Measurements from ENCODE around the gene SSX2IP. TPM values are rescaled to one million over a fixed set of nuclear protein-coding genes. Genes with fewer than 3 reads are reported as not detected.
"Not testable (repeated sequence)": the region's sequence is repeated elsewhere in the genome, so short reads cannot be mapped to it uniquely, and the experiment has no call there.

Gene SSX2IP
- total RNA-seq, 2 experiments from 2014 or later: 15.5 to 16.0 TPM

GRCh38 chr1:84611796-84612195 is 78.5 kb downstream of the SSX2IP start:
- H3K9me3 Mint-ChIP-seq (ENCODE audit: insufficient read depth): peaks cover 12% of the 10 kb centered on the region
- DNase-seq: no peak
- peaks cover 6% of the 10 kb centered on the region for H3K4me1 Mint-ChIP-seq (ENCODE audit: low read depth)
- no peak overlapping the region for H3K27ac Mint-ChIP-seq
- CTCF ChIA-PET: interaction anchor here (1.3 kb wide), 1 partner anchor 8 kb away, joined by 7 read pairs; no protein-coding TSS in a partner anchor
- H3K27me3 Mint-ChIP-seq (ENCODE audit: low read depth): peaks cover 1% of the 10 kb centered on the region
- no peak overlapping the region for H3K4me3 Mint-ChIP-seq
- POLR2A ChIA-PET: no interaction called here
- no peak for ATAC-seq
- peaks cover 9% of the 10 kb centered on the region for H3K36me3 Mint-ChIP-seq (ENCODE audit: low read depth)

GRCh38 chr1:84611091-84611490 is 79.2 kb downstream of the SSX2IP start:
- CTCF ChIA-PET: interaction anchor here (1.3 kb wide), 1 partner anchor 9 kb away, joined by 7 read pairs; no protein-coding TSS in a partner anchor
- ATAC-seq (no peak), DNase-seq (no peak)
- Mint-ChIP-seq H3K4me1 (ENCODE audit: low read depth) (peaks cover 6% of the 10 kb centered on the region), H3K9me3 (ENCODE audit: insufficient read depth) (peaks cover 17% of the 10 kb centered on the region), H3K4me3 (no peak overlapping the region), H3K27ac (no peak overlapping the region), H3K36me3 (ENCODE audit: low read depth) (peaks cover 11% of the 10 kb centered on the region), H3K27me3 (ENCODE audit: low read depth) (no peaks in the 10 kb centered on the region)
- POLR2A ChIA-PET: no interaction called here

- DNase-seq (no peak), ATAC-seq (no peak)
- Mint-ChIP-seq H3K9me3 (ENCODE audit: insufficient read depth) (peaks cover 26% of the 10 kb centered on the region), H3K36me3 (ENCODE audit: low read depth) (peaks cover 5% of the 10 kb centered on the region), H3K4me1 (ENCODE audit: low read depth) (peaks cover 6% of the 10 kb centered on the region), H3K27ac (no peak overlapping the region), H3K4me3 (no peak overlapping the region), H3K27me3 (ENCODE audit: low read depth) (no peaks in the 10 kb centered on the region)
- CTCF ChIA-PET: no interaction called here
- POLR2A ChIA-PET: no interaction called here
These were observed 83.3 kb downstream of the SSX2IP start for GRCh38 chr1:84606977-84607376.

GRCh38 chr1:84605157-84605556 is 85.1 kb downstream of the SSX2IP start:
- no peak overlapping the region for H3K27ac Mint-ChIP-seq
- H3K36me3 Mint-ChIP-seq (ENCODE audit: low read depth): peaks cover 5% of the 10 kb centered on the region
- DNase-seq (no peak), ATAC-seq (no peak)
- no peaks in the 10 kb centered on the region for H3K4me1 Mint-ChIP-seq (ENCODE audit: low read depth)
- peaks cover 26% of the 10 kb centered on the region for H3K9me3 Mint-ChIP-seq (ENCODE audit: insufficient read depth)
- no peaks in the 10 kb centered on the region for H3K27me3 Mint-ChIP-seq (ENCODE audit: low read depth)
- no peak overlapping the region for H3K4me3 Mint-ChIP-seq
- POLR2A ChIA-PET: no interaction called here
- CTCF ChIA-PET: no interaction called here

GRCh38 chr1:84603941-84604830 is 86.1 kb downstream of the SSX2IP start:
- Mint-ChIP-seq H3K9me3 (ENCODE audit: insufficient read depth) (peaks cover 26% of the 10 kb centered on the region), H3K4me1 (ENCODE audit: low read depth) (no peaks in the 10 kb centered on the region), H3K27me3 (ENCODE audit: low read depth) (no peaks in the 10 kb centered on the region), H3K27ac (no peak overlapping the region), H3K36me3 (ENCODE audit: low read depth) (peaks cover 5% of the 10 kb centered on the region), H3K4me3 (no peak overlapping the region)
- no peak for ATAC-seq
- ChIA-PET POLR2A (no interaction called here), CTCF (interaction anchor here (1.1 kb wide), 1 partner anchor 162 kb away, joined by 3 read pairs; no protein-coding TSS in a partner anchor)
- no peak for DNase-seq

GRCh38 chr1:84603223-84603622 is 87.0 kb downstream of the SSX2IP start:
- POLR2A ChIA-PET: no interaction called here
- no peak overlapping the region for H3K27ac Mint-ChIP-seq

GRCh38 chr1:84600796-84601195 is 89.5 kb downstream of the SSX2IP start:
- DNase-seq (no peak), ATAC-seq (no peak)
- Mint-ChIP-seq H3K4me1 (ENCODE audit: low read depth) (no peaks in the 10 kb centered on the region), H3K27ac (no peak overlapping the region), H3K36me3 (ENCODE audit: low read depth) (peaks cover 3% of the 10 kb centered on the region), H3K4me3 (no peak overlapping the region), H3K9me3 (ENCODE audit: insufficient read depth) (peaks cover 17% of the 10 kb centered on the region), H3K27me3 (ENCODE audit: low read depth) (no peaks in the 10 kb centered on the region)
- CTCF ChIA-PET: interaction anchor here (2.0 kb wide), 1 partner anchor 19 kb away, joined by 8 read pairs; no protein-coding TSS in a partner anchor
- POLR2A ChIA-PET: no interaction called here

More at GRCh38 chr1:84603223-84603622, 87.0 kb downstream of the SSX2IP start:
- no peaks in the 10 kb centered on the region for H3K4me1 Mint-ChIP-seq (ENCODE audit: low read depth)
- H3K9me3 Mint-ChIP-seq (ENCODE audit: insufficient read depth): peaks cover 26% of the 10 kb centered on the region
- H3K4me3 Mint-ChIP-seq: no peak overlapping the region
- peaks cover 5% of the 10 kb centered on the region for H3K36me3 Mint-ChIP-seq (ENCODE audit: low read depth)
- H3K27me3 Mint-ChIP-seq (ENCODE audit: low read depth): no peaks in the 10 kb centered on the region
- no peak for DNase-seq
- ATAC-seq: no peak
- CTCF ChIA-PET: interaction anchor here (1.1 to 1.4 kb wide), 2 partner anchors 30 to 161 kb away, joined by 3 read pairs; partner anchors contain the start of gene CTBS

GRCh38 chr1:84598846-84599741 is 91.2 kb downstream of the SSX2IP start:
- ChIA-PET POLR2A (no interaction called here), CTCF (interaction anchor here (0.9 kb wide), 1 partner anchor 21 kb away, joined by 3 read pairs; no protein-coding TSS in a partner anchor)
- Mint-ChIP-seq H3K36me3 (ENCODE audit: low read depth) (peaks cover 3% of the 10 kb centered on the region), H3K9me3 (ENCODE audit: insufficient read depth) (peaks cover 4% of the 10 kb centered on the region), H3K27me3 (ENCODE audit: low read depth) (peaks cover 5% of the 10 kb centered on the region), H3K4me1 (ENCODE audit: low read depth) (no peaks in the 10 kb centered on the region), H3K4me3 (no peak overlapping the region), H3K27ac (no peak overlapping the region)
- no peak for DNase-seq
- ATAC-seq: no peak

GRCh38 chr1:84598418-84598817 is 91.8 kb downstream of the SSX2IP start:
- Mint-ChIP-seq H3K36me3 (ENCODE audit: low read depth) (peaks cover 3% of the 10 kb centered on the region), H3K27me3 (ENCODE audit: low read depth) (peaks cover 5% of the 10 kb centered on the region), H3K4me1 (ENCODE audit: low read depth) (no peaks in the 10 kb centered on the region), H3K9me3 (ENCODE audit: insufficient read depth) (no peaks in the 10 kb centered on the region), H3K27ac (no peak overlapping the region), H3K4me3 (no peak overlapping the region)
- POLR2A ChIA-PET: no interaction called here
- DNase-seq (no peak), ATAC-seq (no peak)
- CTCF ChIA-PET: interaction anchor here (0.9 kb wide), 1 partner anchor 22 kb away, joined by 3 read pairs; no protein-coding TSS in a partner anchor

- H3K36me3 Mint-ChIP-seq (ENCODE audit: low read depth): peaks cover under 1% of the 10 kb centered on the region
- DNase-seq: no peak
- peaks cover 5% of the 10 kb centered on the region for H3K9me3 Mint-ChIP-seq (ENCODE audit: insufficient read depth)
- no peak overlapping the region for H3K4me3 Mint-ChIP-seq
- CTCF ChIA-PET: interaction anchor here (1.0 to 1.7 kb wide), 3 partner anchors 23 to 175 kb away, joined by 3 to 6 read pairs (median 3); no protein-coding TSS in a partner anchor
- ATAC-seq: no peak
- peaks cover 10% of the 10 kb centered on the region for H3K27me3 Mint-ChIP-seq (ENCODE audit: low read depth)
- POLR2A ChIA-PET: no interaction called here
- H3K4me1 Mint-ChIP-seq (ENCODE audit: low read depth): no peaks in the 10 kb centered on the region
- no peak overlapping the region for H3K27ac Mint-ChIP-seq
These were observed 93.2 kb downstream of the SSX2IP start for GRCh38 chr1:84597011-84597410.

GRCh38 chr1:84594959-84595358 is 95.3 kb downstream of the SSX2IP start:
- H3K4me1 Mint-ChIP-seq (ENCODE audit: low read depth); CTCF ChIA-PET: not testable (repeated sequence)

More at GRCh38 chr1:84594959-84595358, 95.3 kb downstream of the SSX2IP start:
- POLR2A ChIA-PET; H3K27ac Mint-ChIP-seq; DNase-seq; H3K4me3 Mint-ChIP-seq; ATAC-seq; H3K9me3 Mint-ChIP-seq (ENCODE audit: insufficient read depth); H3K36me3 Mint-ChIP-seq (ENCODE audit: low read depth): not testable (repeated sequence)
- H3K27me3 Mint-ChIP-seq (ENCODE audit: low read depth): peaks cover 16% of the 10 kb centered on the region

Data from activated CD8-positive, alpha-beta T cell treated with anti-CD3 and anti-CD28 coated beads, Interleukin-2, amount 10 ng/mL, durations not matched to agents 7 days and 5 days (primary cell).